RWPE1 (cell line): Measurements from ENCODE around the gene DOLPP1.

Experiments used
- CTCF ChIA-PET: fragments of 350-600 bp; sonication (Branson Sonifier 250); formaldehyde crosslinking; extraction: SDS; loops from one replicate; lab custom pipeline; 2021; lab: Yijun Ruan, JAX
- POLR2A ChIA-PET: fragments of 400-600 bp; formaldehyde crosslinking; extraction: SDS; loops from one replicate; lab custom pipeline; 2020; ENCODE audit warnings: antibody characterized with exemption; ENCODE audit not compliant: low non-redundant PET; lab: Yijun Ruan, JAX
- DNase-seq: peaks from one replicate; pipeline ENCODE4 v3.0.0; 2012; ENCODE audit warnings: low spot score
- H3K27ac ChIP-seq: fragments of 450-650 bp; 2 replicates; pipeline ENCODE4 v1.5.1; 2017
- CTCF ChIP-seq: fragments of 450-650 bp; conservative IDR thresholded peaks from 2 replicates; pipeline ENCODE4 v1.5.1; 2017; ENCODE audit warnings: low read depth, mild to moderate bottlenecking

Gene DOLPP1

GRCh38 chr9:129071526-129072126 lies 9.3 kb upstream of the DOLPP1 start:
- DNase-seq, result no peak
- ChIA-PET POLR2A (no interaction called here), CTCF (interaction anchor here (0.7 kb wide), 1 partner anchor 23 kb away, joined by 5 read pairs; no protein-coding TSS in a partner anchor)
- H3K27ac ChIP-seq, result peak overlapping the region; percentile 21
- no peak for TF ChIP-seq CTCF

DNA sequence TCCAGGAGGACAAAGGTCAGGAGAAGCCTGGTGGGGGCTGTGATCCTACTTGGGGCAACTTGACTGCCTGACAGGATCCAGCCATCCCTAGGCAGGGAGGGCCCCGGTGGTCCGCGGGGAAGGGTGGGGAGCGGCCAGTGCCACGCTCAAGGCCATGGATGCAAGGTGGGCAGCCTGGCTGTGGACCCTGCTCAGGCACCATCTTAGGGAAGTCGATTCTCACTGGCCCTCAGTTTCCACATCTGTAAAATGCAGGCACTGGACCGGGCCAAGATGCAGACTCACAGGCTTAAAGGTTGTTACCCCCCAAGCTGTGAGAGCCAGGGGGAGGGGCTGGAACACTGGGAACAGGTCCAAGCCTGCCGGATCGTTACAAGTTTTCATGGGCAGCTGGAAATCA lies 8.7 kb upstream of the DOLPP1 start:
- DNase-seq, result no peak
- ChIA-PET POLR2A (no interaction called here), CTCF (interaction anchor here (0.6 to 0.7 kb wide), 2 partner anchors 22 to 31 kb away, joined by 3 to 5 read pairs; no protein-coding TSS in a partner anchor)
- TF ChIP-seq CTCF, result no peak
- H3K27ac ChIP-seq, result peak overlapping the region; percentile 1; the same call in 1 of the 2 replicates

- CTCF ChIA-PET, result interaction anchor here (0.7 kb wide), 1 partner anchor 45 kb away, joined by 3 read pairs; no protein-coding TSS in a partner anchor
- no peak for TF ChIP-seq CTCF
- peak overlapping the region; percentile 1; the same call in 1 of the 2 replicates for H3K27ac ChIP-seq
- DNase-seq, result no peak
- POLR2A ChIA-PET, result no interaction called here
Observed at GRCh38 chr9:129073404-129073803, 7.5 kb upstream of the DOLPP1 start.

DNA sequence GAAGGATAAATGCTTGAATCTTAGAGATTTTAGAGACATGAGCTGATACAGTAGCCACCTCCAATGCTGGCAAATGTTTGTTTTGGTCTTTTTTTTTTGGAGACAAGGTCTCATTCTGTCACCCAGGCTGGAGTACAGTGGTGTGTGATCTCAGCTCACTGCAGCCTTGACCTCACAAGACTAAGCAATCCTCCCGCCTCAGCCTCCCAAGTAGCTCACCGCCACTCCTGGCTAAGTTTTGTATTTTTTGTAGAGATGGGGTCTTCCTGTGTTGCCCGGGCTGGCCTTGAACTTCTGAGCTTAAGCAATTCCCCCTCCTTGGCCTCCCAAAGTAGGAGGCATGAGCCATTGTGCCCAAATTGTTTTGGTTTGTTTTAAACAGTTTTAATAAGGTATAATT lies 6.8 kb upstream of the DOLPP1 start:
- CTCF ChIA-PET, result interaction anchor here (0.7 kb wide), 2 partner anchors 29 to 44 kb away, joined by 3 read pairs; no protein-coding TSS in a partner anchor
- POLR2A ChIA-PET, result no interaction called here
- TF ChIP-seq CTCF, result no peak
- DNase-seq, result no peak
- H3K27ac ChIP-seq, result no peak overlapping the region

- ChIA-PET POLR2A (no interaction called here), CTCF (no interaction called here)
- no peak for DNase-seq
- peak overlapping the region; percentile 2; the same call in 1 of the 2 replicates for H3K27ac ChIP-seq
- no peak for TF ChIP-seq CTCF
Observed at GRCh38 chr9:129075996-129076639, 4.8 kb upstream of the DOLPP1 start.

GRCh38 chr9:129076640-129077037 lies 4.3 kb upstream of the DOLPP1 start:
- TF ChIP-seq CTCF, result no peak
- H3K27ac ChIP-seq, result peak overlapping the region; percentile 2; the same call in 1 of the 2 replicates
- POLR2A ChIA-PET, result no interaction called here
- CTCF ChIA-PET, result no interaction called here
- DNase-seq, result no peak
